GM10248 (cell line): ENCODE measurements around the gene C5orf22.

Source experiments
- CTCF ChIA-PET: fragments of 300-600 bp; sonication (Branson Sonifier 250); formaldehyde crosslinking; extraction: SDS; loops from one replicate; lab custom pipeline; 2021; ENCODE audit warnings: antibody characterized with exemption; lab: Yijun Ruan, JAX
- POLR2A ChIA-PET: fragments of 350-650 bp; sonication (Branson Sonifier 250); formaldehyde crosslinking; extraction: SDS; loops from one replicate; lab custom pipeline; 2020; ENCODE audit warnings: antibody characterized with exemption; lab: Yijun Ruan, JAX
- DNase-seq: peaks from one replicate; pipeline ENCODE4 v3.0.0; 2012; ENCODE audit errors: extremely low spot score
- CTCF ChIP-seq: IDR thresholded peaks from 2 replicates; pipeline ENCODE4 v1.5.1; 2012; ENCODE audit warnings: mild to moderate bottlenecking, low read depth; ENCODE audit errors: extremely low read depth, missing control alignments, control extremely low read depth

Gene C5orf22

GRCh38 chr5:31516802-31517201, 15.3 kb upstream of the C5orf22 start:
- CTCF ChIA-PET = no interaction called here
- DNase-seq = no peak

GRCh38 chr5:31523041-31523440, 9.1 kb upstream of the C5orf22 start:
- no peak for DNase-seq
- ChIA-PET POLR2A (no interaction called here), CTCF (interaction anchor here (1.2 to 3.3 kb wide), 2 partner anchors 9 to 12 kb away, joined by 3 to 19 read pairs; partner anchors contain the start of genes C5orf22 and DROSHA)
- no peak for TF ChIP-seq CTCF

More at GRCh38 chr5:31516802-31517201, 15.3 kb upstream of the C5orf22 start:
- no peak for TF ChIP-seq CTCF
- POLR2A ChIA-PET = no interaction called here

- no peak for TF ChIP-seq CTCF
- CTCF ChIA-PET = interaction anchor here (1.0 to 3.2 kb wide), 4 partner anchors 9 to 28 kb away, joined by 3 to 19 read pairs (median 4); no protein-coding TSS in a partner anchor
- no peak for DNase-seq
- POLR2A ChIA-PET = no interaction called here
Observed at GRCh38 chr5:31530541-31531265, 1.4 kb upstream of the C5orf22 start.

GRCh38 chr5:31531543-31531887, 586 bp upstream of the C5orf22 start:
- peak; percentile 44 for DNase-seq
- CTCF ChIA-PET = interaction anchor here (0.9 to 3.2 kb wide), 8 partner anchors 10 to 562 kb away, joined by 3 to 19 read pairs (median 3); no protein-coding TSS in a partner anchor
- POLR2A ChIA-PET = no interaction called here
- TF ChIP-seq CTCF = no peak

GRCh38 chr5:31534527-31535046, 2.5 kb downstream of the C5orf22 start:
- CTCF ChIA-PET = interaction anchor here (0.6 kb wide), 1 partner anchor 11 kb away, joined by 3 read pairs; no protein-coding TSS in a partner anchor

GRCh38 chr5:31536873-31537272, 4.8 kb downstream of the C5orf22 start:
- no peak for DNase-seq
- ChIA-PET POLR2A (no interaction called here), CTCF (interaction anchor here (0.8 kb wide), 1 partner anchor 36 kb away, joined by 3 read pairs; no protein-coding TSS in a partner anchor)
- TF ChIP-seq CTCF = no peak

More at GRCh38 chr5:31534527-31535046, 2.5 kb downstream of the C5orf22 start:
- no peak for DNase-seq
- POLR2A ChIA-PET = no interaction called here
- no peak for TF ChIP-seq CTCF
